Glutamatergic neuron (in vitro differentiated cells): Measurements from ENCODE around the gene RPS6KA5. TPM values are rescaled to one million over a fixed set of nuclear protein-coding genes. Genes with fewer than 3 reads are reported as not detected.

Source experiments
- DNase-seq: peaks from one replicate; pipeline ENCODE4 v3.0.0; 2022
- H3K27ac Mint-ChIP-seq: one replicate; pipeline ENCODE4 v1.8.0; 2020; ENCODE audit warnings: mild to moderate bottlenecking, mixed read lengths, inconsistent platforms; ENCODE audit not compliant: unreplicated experiment
- H3K27me3 Mint-ChIP-seq: one replicate; pipeline ENCODE4 v1.8.0; 2020; ENCODE audit warnings: mild to moderate bottlenecking, moderate library complexity, mixed read lengths, inconsistent platforms; ENCODE audit not compliant: unreplicated experiment
- H3K36me3 Mint-ChIP-seq: one replicate; pipeline ENCODE4 v1.8.0; 2020; ENCODE audit warnings: mild to moderate bottlenecking, mixed read lengths, inconsistent platforms; ENCODE audit not compliant: unreplicated experiment
- H3K4me1 Mint-ChIP-seq: one replicate; pipeline ENCODE4 v1.8.0; 2020; ENCODE audit warnings: mild to moderate bottlenecking, low read depth, mixed read lengths, inconsistent platforms; ENCODE audit not compliant: unreplicated experiment
- H3K4me3 Mint-ChIP-seq: one replicate; pipeline ENCODE4 v1.8.0; 2020; ENCODE audit warnings: mild to moderate bottlenecking, mixed read lengths, inconsistent platforms; ENCODE audit not compliant: unreplicated experiment
- H3K9me3 Mint-ChIP-seq: one replicate; pipeline ENCODE4 v1.8.0; 2020; ENCODE audit warnings: mild to moderate bottlenecking, moderate library complexity, mixed read lengths, inconsistent platforms; ENCODE audit not compliant: unreplicated experiment
- total RNA-seq: library from RNA; stranded (reverse); fragmentation: NEBNext Ultra II Directional; extraction: Animal tissue kit (Norgen Biotek cat#: 25700); gene quantifications from one replicate; pipeline ENCODE4 v1.2.1, GENCODE V29; 2021; ENCODE audit not compliant: unreplicated experiment
- TF ChIP-seq, protein P1 (sequence below): fragments of 200-600 bp; sonication (generic); IDR thresholded peaks from one replicate; pipeline ENCODE4 v1.5.0; 2021; ENCODE audit not compliant: partially characterized antibody, unreplicated experiment

RPS6KA5 gene
- total RNA-seq, 1 donor from 2014 or later: 3.8 TPM

DNA sequence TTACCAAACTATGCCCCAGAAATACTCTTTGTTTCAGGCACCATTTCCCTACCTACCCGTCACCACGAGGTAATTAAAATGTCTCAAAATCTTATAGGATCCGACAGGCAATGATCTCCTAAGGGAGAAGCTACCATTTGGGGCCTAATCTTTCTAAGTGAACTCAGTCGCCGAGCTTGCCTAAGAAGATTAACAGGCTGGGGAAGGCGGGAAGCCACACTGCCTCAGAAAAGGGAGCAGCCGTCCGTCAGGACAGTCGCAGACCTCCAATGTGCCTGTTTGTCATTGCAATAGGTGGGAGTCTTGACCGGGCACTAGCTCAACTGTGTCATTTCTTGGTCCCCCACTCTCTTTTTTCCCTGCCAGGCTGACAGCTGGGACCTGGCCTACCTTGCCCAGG is 248.8 kb downstream of the RPS6KA5 start:
- Mint-ChIP-seq H3K27ac (no peak overlapping the region), H3K4me1 (peaks cover 38% of the 10 kb centered on the region), H3K36me3 (no peaks in the 10 kb centered on the region), H3K27me3 (peaks cover 17% of the 10 kb centered on the region), H3K4me3 (peak overlapping the region; percentile 7), H3K9me3 (peaks cover 8% of the 10 kb centered on the region)
- TF ChIP-seq, protein P1, sequence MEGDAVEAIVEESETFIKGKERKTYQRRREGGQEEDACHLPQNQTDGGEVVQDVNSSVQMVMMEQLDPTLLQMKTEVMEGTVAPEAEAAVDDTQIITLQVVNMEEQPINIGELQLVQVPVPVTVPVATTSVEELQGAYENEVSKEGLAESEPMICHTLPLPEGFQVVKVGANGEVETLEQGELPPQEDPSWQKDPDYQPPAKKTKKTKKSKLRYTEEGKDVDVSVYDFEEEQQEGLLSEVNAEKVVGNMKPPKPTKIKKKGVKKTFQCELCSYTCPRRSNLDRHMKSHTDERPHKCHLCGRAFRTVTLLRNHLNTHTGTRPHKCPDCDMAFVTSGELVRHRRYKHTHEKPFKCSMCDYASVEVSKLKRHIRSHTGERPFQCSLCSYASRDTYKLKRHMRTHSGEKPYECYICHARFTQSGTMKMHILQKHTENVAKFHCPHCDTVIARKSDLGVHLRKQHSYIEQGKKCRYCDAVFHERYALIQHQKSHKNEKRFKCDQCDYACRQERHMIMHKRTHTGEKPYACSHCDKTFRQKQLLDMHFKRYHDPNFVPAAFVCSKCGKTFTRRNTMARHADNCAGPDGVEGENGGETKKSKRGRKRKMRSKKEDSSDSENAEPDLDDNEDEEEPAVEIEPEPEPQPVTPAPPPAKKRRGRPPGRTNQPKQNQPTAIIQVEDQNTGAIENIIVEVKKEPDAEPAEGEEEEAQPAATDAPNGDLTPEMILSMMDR: no peak
- DNase-seq: no peak

GRCh38 chr14:90810806-90811205 is 249.6 kb downstream of the RPS6KA5 start:
- no peaks in the 10 kb centered on the region for H3K36me3 Mint-ChIP-seq
- H3K9me3 Mint-ChIP-seq: peaks cover 8% of the 10 kb centered on the region
- peak overlapping the region; percentile 58 for H3K4me3 Mint-ChIP-seq

GRCh38 chr14:90809530-90810312 is 250.7 kb downstream of the RPS6KA5 start:
- Mint-ChIP-seq H3K27me3 (peaks cover 12% of the 10 kb centered on the region), H3K4me3 (no peak overlapping the region), H3K27ac (no peak overlapping the region), H3K9me3 (peaks cover 4% of the 10 kb centered on the region), H3K36me3 (no peaks in the 10 kb centered on the region), H3K4me1 (peaks cover 36% of the 10 kb centered on the region)
- DNase-seq: no peak
- TF ChIP-seq, protein P1: no peak

More at GRCh38 chr14:90810806-90811205, 249.6 kb downstream of the RPS6KA5 start:
- TF ChIP-seq, protein P1: no peak
- H3K27me3 Mint-ChIP-seq: peaks cover 17% of the 10 kb centered on the region
- no peak for DNase-seq
- peaks cover 38% of the 10 kb centered on the region for H3K4me1 Mint-ChIP-seq
- no peak overlapping the region for H3K27ac Mint-ChIP-seq

DNA sequence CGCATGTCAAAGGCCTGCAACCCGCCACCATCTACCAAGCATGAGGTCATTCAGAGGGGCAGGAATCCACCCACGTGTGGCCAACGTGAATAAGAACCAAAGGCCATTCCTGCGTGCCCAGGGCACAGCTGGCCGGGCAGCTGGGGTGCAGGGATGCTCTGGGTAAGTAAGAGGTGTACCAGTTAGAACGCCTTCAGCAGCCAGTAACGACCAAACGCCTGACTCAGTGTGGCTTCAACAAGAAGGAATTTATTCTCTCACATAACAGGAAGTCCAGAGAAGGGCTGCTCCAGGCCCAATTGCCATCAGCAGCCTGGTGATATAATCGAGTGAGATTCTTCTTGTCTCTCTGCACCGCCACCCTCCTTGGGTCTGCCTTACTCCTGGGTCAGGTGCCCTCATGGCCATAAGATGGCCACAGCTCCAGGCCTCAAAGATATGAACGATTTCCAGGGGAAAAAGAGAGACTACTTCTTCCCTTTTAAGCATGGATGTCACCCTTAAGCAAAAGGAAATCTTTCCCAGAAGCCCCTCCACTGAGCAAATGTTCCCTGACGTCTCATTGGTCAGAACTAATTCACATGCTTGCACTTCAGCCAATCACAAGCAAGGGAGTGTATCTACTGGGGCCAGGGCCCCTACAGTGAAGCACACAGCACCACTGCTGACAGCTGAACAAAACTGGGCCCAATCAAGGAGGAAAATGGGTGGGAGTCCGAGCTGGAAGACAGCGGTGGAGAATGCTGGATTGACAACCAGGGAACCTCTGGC is 251.5 kb downstream of the RPS6KA5 start:
- Mint-ChIP-seq H3K4me3 (no peak overlapping the region), H3K4me1 (peaks cover 29% of the 10 kb centered on the region), H3K27ac (no peak overlapping the region), H3K36me3 (no peaks in the 10 kb centered on the region), H3K9me3 (peaks cover 4% of the 10 kb centered on the region), H3K27me3 (peaks cover 10% of the 10 kb centered on the region)
- TF ChIP-seq, protein P1: no peak
- DNase-seq: no peak

- H3K4me3 Mint-ChIP-seq: no peak overlapping the region
- TF ChIP-seq, protein P1: no peak
- peaks cover 26% of the 10 kb centered on the region for H3K4me1 Mint-ChIP-seq
- peaks cover 6% of the 10 kb centered on the region for H3K36me3 Mint-ChIP-seq
- peaks cover 21% of the 10 kb centered on the region for H3K27me3 Mint-ChIP-seq
- DNase-seq: no peak
- no peak overlapping the region for H3K27ac Mint-ChIP-seq
- peaks cover 7% of the 10 kb centered on the region for H3K9me3 Mint-ChIP-seq
Measured at GRCh38 chr14:90807060-90807459, 253.4 kb downstream of the RPS6KA5 start.
